A673 (cell line): ENCODE data around the gene CFAP46.

Experiments used
- CTCF ChIP-seq: fragments of 300-800, 200-600 bp; sonication (generic); conservative IDR thresholded peaks from 2 replicates; pipeline ENCODE4 v1.5.1; 2017; ENCODE audit warnings: low read depth, mild to moderate bottlenecking, antibody characterized with exemption, low read length, moderate library complexity, mixed read lengths
- EZH2 ChIP-seq: fragments of 200-600 bp; sonication (generic); IDR thresholded peaks from 2 replicates; pipeline ENCODE4 v1.6.1; 2017; ENCODE audit warnings: borderline replicate concordance, low read depth, mild to moderate bottlenecking, mixed read lengths, antibody characterized with exemption, low read length; ENCODE audit not compliant: poor library complexity, severe bottlenecking

- TF ChIP-seq CTCF (no peak), EZH2 (no peak)
These were observed 21.1 kb upstream of the CFAP46 start for GRCh38 chr10:132963430-132963960.
